Measurements from ENCODE around the gene NTSR1.

Gene NTSR1

DNA sequence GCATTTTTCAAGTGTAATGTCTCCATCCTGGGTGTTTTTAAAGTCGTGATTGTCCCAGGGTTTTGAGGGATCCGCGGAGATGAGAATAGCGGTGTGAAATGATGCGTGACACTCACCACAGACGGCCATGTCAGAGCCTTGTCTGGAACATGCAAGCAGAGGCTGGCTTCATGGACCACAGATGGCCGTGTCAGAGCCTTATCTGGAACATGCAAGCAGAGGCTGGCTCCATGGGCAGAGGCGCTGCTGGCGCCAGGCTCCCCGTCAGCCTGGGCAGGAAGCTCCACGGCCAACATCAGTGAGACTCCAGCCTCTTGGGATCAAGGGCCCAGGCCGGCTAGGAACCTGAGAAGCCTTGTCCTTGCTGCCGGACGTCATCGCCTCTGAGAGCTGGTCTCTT is 80.0 kb downstream of the NTSR1 start:
- H3K27me3 ChIP-seq (ENCODE audit: insufficient read depth, low read depth): peaks cover 77% of the 10 kb centered on the region
- H3K36me3 ChIP-seq (ENCODE audit: insufficient read depth): no peaks in the 10 kb centered on the region
- no peak for TF ChIP-seq CTCF (conservative IDR thresholded peaks at IDR 0.05; ENCODE audit: low read depth, low read length)
- H4K20me1 ChIP-seq (ENCODE audit: insufficient read depth): no peaks in the 10 kb centered on the region
- peaks cover 11% of the 10 kb centered on the region for H3K4me1 ChIP-seq (ENCODE audit: low read depth, poor library complexity, severe bottlenecking)
- H3K4me2 ChIP-seq: no peak overlapping the region
- H3K4me3 ChIP-seq (IDR thresholded peaks at IDR 0.05; ENCODE audit: insufficient read depth, low read depth, low read length): no peak overlapping the region
- no peak overlapping the region for H3K27ac ChIP-seq
- H3K79me2 ChIP-seq (ENCODE audit: insufficient read depth, low read depth): no peaks in the 10 kb centered on the region
- H2AFZ ChIP-seq (ENCODE audit: low read depth): no peak overlapping the region
- H3K9ac ChIP-seq: no peak overlapping the region

DNA sequence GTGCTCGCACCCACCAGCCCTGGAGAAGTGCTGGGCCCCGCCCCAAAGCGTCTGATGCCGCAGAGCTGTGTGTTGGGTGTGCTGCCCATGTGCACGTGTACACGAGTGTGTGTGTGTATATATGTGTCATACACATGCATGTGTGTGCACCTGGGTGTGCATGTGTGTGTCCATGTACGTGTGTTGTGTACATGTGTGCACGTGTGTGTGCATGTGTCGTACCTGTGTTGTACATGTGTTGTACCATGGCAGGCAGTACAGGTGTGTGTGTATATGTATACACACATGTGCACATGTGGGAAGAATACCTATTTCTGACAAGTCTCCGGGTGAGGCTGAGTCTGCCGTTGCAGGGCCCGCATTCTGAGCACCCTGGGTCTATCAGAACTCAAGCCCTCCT is 81.4 kb downstream of the NTSR1 start:
- no peak overlapping the region for H3K4me3 ChIP-seq (IDR thresholded peaks at IDR 0.05; ENCODE audit: insufficient read depth, low read depth, low read length)
- no peak overlapping the region for H3K27ac ChIP-seq
- H2AFZ ChIP-seq (ENCODE audit: low read depth): no peak overlapping the region
- no peaks in the 10 kb centered on the region for H3K36me3 ChIP-seq (ENCODE audit: insufficient read depth)
- H3K9ac ChIP-seq: no peak overlapping the region
- TF ChIP-seq CTCF (conservative IDR thresholded peaks at IDR 0.05; ENCODE audit: low read depth, low read length): no peak
- no peak overlapping the region for H3K4me2 ChIP-seq
- H3K27me3 ChIP-seq (ENCODE audit: insufficient read depth, low read depth): peaks cover 63% of the 10 kb centered on the region
- no peaks in the 10 kb centered on the region for H3K79me2 ChIP-seq (ENCODE audit: insufficient read depth, low read depth)
- H3K4me1 ChIP-seq (ENCODE audit: low read depth, poor library complexity, severe bottlenecking): peaks cover 21% of the 10 kb centered on the region
- no peaks in the 10 kb centered on the region for H4K20me1 ChIP-seq (ENCODE audit: insufficient read depth)

- Histone ChIP-seq H3K27me3 (ENCODE audit: insufficient read depth, low read depth) (peaks cover 51% of the 10 kb centered on the region), H3K27ac (no peak overlapping the region), H3K79me2 (ENCODE audit: insufficient read depth, low read depth) (no peaks in the 10 kb centered on the region), H2AFZ (ENCODE audit: low read depth) (no peak overlapping the region), H3K4me1 (ENCODE audit: low read depth, poor library complexity, severe bottlenecking) (peaks cover 24% of the 10 kb centered on the region), H3K9ac (no peak overlapping the region), H4K20me1 (ENCODE audit: insufficient read depth) (no peaks in the 10 kb centered on the region), H3K36me3 (ENCODE audit: insufficient read depth) (no peaks in the 10 kb centered on the region), H3K4me3 (IDR thresholded peaks at IDR 0.05; ENCODE audit: insufficient read depth, low read depth, low read length) (no peak overlapping the region), H3K4me2 (no peak overlapping the region)
- TF ChIP-seq CTCF (conservative IDR thresholded peaks at IDR 0.05; ENCODE audit: low read depth, low read length): peak; percentile 98
Observed at GRCh38 chr20:62791301-62792181, 82.9 kb downstream of the NTSR1 start.

GRCh38 chr20:62792182-62792939 is 83.7 kb downstream of the NTSR1 start:
- Histone ChIP-seq H3K4me2 (no peak overlapping the region), H2AFZ (ENCODE audit: low read depth) (no peak overlapping the region)

More at GRCh38 chr20:62792182-62792939, 83.7 kb downstream of the NTSR1 start:
- Histone ChIP-seq H3K27ac (no peak overlapping the region), H3K4me3 (IDR thresholded peaks at IDR 0.05; ENCODE audit: insufficient read depth, low read depth, low read length) (no peak overlapping the region), H3K9ac (no peak overlapping the region), H3K79me2 (ENCODE audit: insufficient read depth, low read depth) (no peaks in the 10 kb centered on the region), H4K20me1 (ENCODE audit: insufficient read depth) (no peaks in the 10 kb centered on the region), H3K27me3 (ENCODE audit: insufficient read depth, low read depth) (peaks cover 42% of the 10 kb centered on the region), H3K4me1 (ENCODE audit: low read depth, poor library complexity, severe bottlenecking) (peaks cover 28% of the 10 kb centered on the region), H3K36me3 (ENCODE audit: insufficient read depth) (no peaks in the 10 kb centered on the region)
- TF ChIP-seq CTCF (conservative IDR thresholded peaks at IDR 0.05; ENCODE audit: low read depth, low read length): no peak
